HepG2 (cell line): ENCODE results near the gene TMEM240. TPM values are rescaled to one million over a fixed set of nuclear protein-coding genes. Genes with fewer than 3 reads are reported as not detected.

Source experiments
- ARHGAP35 ChIP-seq: sonication (generic); formaldehyde crosslinking; IDR thresholded peaks from 2 replicates; pipeline ENCODE4 v1.9.0; 2022; ENCODE audit warnings: mild to moderate bottlenecking, inconsistent platforms, moderate library complexity, missing genetic modification reagents, borderline replicate concordance
- BCL6 ChIP-seq: IDR thresholded peaks from 2 replicates; pipeline ENCODE4 v1.6.1; 2016; ENCODE audit warnings: missing genetic modification reagents, missing compliant biosample characterization
- FOXO1 ChIP-seq: sonication (generic); formaldehyde crosslinking; IDR thresholded peaks from 2 replicates; pipeline ENCODE4 v1.4.0; 2020; ENCODE audit warnings: missing genetic modification reagents
- GLI4 ChIP-seq: sonication (generic); formaldehyde crosslinking; IDR thresholded peaks from 2 replicates; pipeline ENCODE4 v1.5.1; 2020; ENCODE audit warnings: missing genetic modification reagents, mild to moderate bottlenecking, moderate library complexity, borderline replicate concordance
- HCFC1 ChIP-seq: fragments of 150-350 bp; IDR thresholded peaks from 2 replicates; pipeline ENCODE4 v1.6.1; 2014; ENCODE audit warnings: low read depth, low read length
- MAF1 ChIP-seq: sonication (generic); formaldehyde crosslinking; IDR thresholded peaks from 2 replicates; pipeline ENCODE4 v1.5.0; 2020; ENCODE audit warnings: missing genetic modification reagents, borderline replicate concordance
- MXD4 ChIP-seq: IDR thresholded peaks from 2 replicates; pipeline ENCODE4 v1.6.1; 2016; ENCODE audit warnings: mild to moderate bottlenecking, missing biosample characterization, missing genetic modification reagents
- MYC ChIP-seq: sonication (generic); formaldehyde crosslinking; IDR thresholded peaks from 2 replicates; pipeline ENCODE4 v1.9.0; 2021; ENCODE audit warnings: missing genetic modification reagents, borderline replicate concordance
- POLR2G ChIP-seq: fragments of 200-400 bp; formaldehyde crosslinking; IDR thresholded peaks from 2 replicates; pipeline ENCODE4 v1.6.1; 2018; ENCODE audit warnings: mild to moderate bottlenecking, low read depth, low read length, moderate library complexity
- PRMT3 ChIP-seq: sonication (generic); formaldehyde crosslinking; IDR thresholded peaks from 2 replicates; pipeline ENCODE4 v1.8.1; 2022; ENCODE audit warnings: low read depth, mild to moderate bottlenecking, moderate library complexity, missing genetic modification reagents, borderline replicate concordance
- PRPF4 ChIP-seq: fragments of 200-400 bp; formaldehyde crosslinking; IDR thresholded peaks from 2 replicates; pipeline ENCODE4 v1.6.1; 2016; ENCODE audit warnings: low read length, low read depth; ENCODE audit not compliant: poor library complexity, severe bottlenecking
- REL ChIP-seq: sonication (generic); formaldehyde crosslinking; conservative IDR thresholded peaks from 2 replicates; pipeline ENCODE4 v1.8.0; 2022; ENCODE audit warnings: mild to moderate bottlenecking, missing genetic modification reagents, moderate library complexity
- SRF ChIP-seq: IDR thresholded peaks from 2 replicates; pipeline ENCODE4 v1.6.1; 2011; ENCODE audit warnings: mild to moderate bottlenecking, low read depth, low read length, moderate library complexity
- TCF7 ChIP-seq: sonication (generic); IDR thresholded peaks from 2 replicates; pipeline ENCODE4 v1.6.1; 2016; ENCODE audit warnings: antibody characterized with exemption, low read depth
- THAP11 ChIP-seq: IDR thresholded peaks from 2 replicates; pipeline ENCODE4 v1.6.1; 2016; ENCODE audit warnings: missing biosample characterization, missing genetic modification reagents
- WIZ ChIP-seq: sonication (generic); formaldehyde crosslinking; IDR thresholded peaks from 2 replicates; pipeline ENCODE4 v1.5.1; 2020; ENCODE audit warnings: mild to moderate bottlenecking, missing genetic modification reagents
- YY1 ChIP-seq: IDR thresholded peaks from 2 replicates; pipeline ENCODE4 v1.6.1; 2011; ENCODE audit warnings: low read length, low read depth, moderate library complexity, mild to moderate bottlenecking; ENCODE audit not compliant: insufficient read depth, insufficient replicate concordance
- ZNF143 ChIP-seq: sonication (generic); formaldehyde crosslinking; IDR thresholded peaks from 2 replicates; pipeline ENCODE4 v1.4.0; 2020; ENCODE audit warnings: missing genetic modification reagents
- ZNF17 ChIP-seq: sonication (generic); formaldehyde crosslinking; IDR thresholded peaks from 2 replicates; pipeline ENCODE4 v1.5.0; 2020; ENCODE audit warnings: mild to moderate bottlenecking, missing genetic modification reagents
- ZNF235 ChIP-seq: sonication (generic); formaldehyde crosslinking; IDR thresholded peaks from 2 replicates; pipeline ENCODE4 v1.8.1; 2023; ENCODE audit warnings: mild to moderate bottlenecking, missing genetic modification reagents, borderline replicate concordance
- ZNF432 ChIP-seq: sonication (generic); formaldehyde crosslinking; IDR thresholded peaks from 2 replicates; pipeline ENCODE4 v1.5.0; 2020; ENCODE audit warnings: missing genetic modification reagents, mild to moderate bottlenecking, borderline replicate concordance
- ZNF501 ChIP-seq: sonication (generic); formaldehyde crosslinking; IDR thresholded peaks from 2 replicates; pipeline ENCODE4 v1.5.1; 2020; ENCODE audit warnings: mild to moderate bottlenecking, moderate library complexity, missing genetic modification reagents
- ZNF530 ChIP-seq: sonication (generic); formaldehyde crosslinking; IDR thresholded peaks from 2 replicates; pipeline ENCODE4 v1.5.0; 2020; ENCODE audit warnings: low read depth, mild to moderate bottlenecking, missing genetic modification reagents
- polyA plus RNA-seq, 8 experiments: library from polyadenylated mRNA; depleted of rRNA in 3 of 8; stranded (reverse) in 7 of 8; unstranded in 1 of 8; fragments of >200 nt; fragmentation: Illumina TruSeq in 4 of 8; extraction: Trizol in 4 of 8; gene quantifications; 2 replicates each; pipeline versions ENCODE4 v1.2.1 to v1.2.3, GENCODE V29; 2011 to 2016; ENCODE audit warnings: low read depth in 4 of 8, missing spikeins in 1 of 8, mixed read lengths in 1 of 8; ENCODE audit not compliant: insufficient read depth in 1 of 8
- total RNA-seq, 5 experiments: library from RNA; depleted of rRNA; stranded (reverse); fragments of >200 nt; fragmentation: Illumina TruSeq; extraction: Trizol; gene quantifications; 2 replicates each; pipeline ENCODE4 v1.2.3, GENCODE V29; 2016; ENCODE audit warnings: low read depth in 1 of 5
- TF ChIP-seq, protein P1 (sequence below): sonication (generic); formaldehyde crosslinking; IDR thresholded peaks from 2 replicates; pipeline ENCODE4 v1.4.0; 2020; ENCODE audit warnings: missing genetic modification reagents
- TF ChIP-seq, protein P2 (sequence below): sonication (generic); formaldehyde crosslinking; IDR thresholded peaks from 2 replicates; pipeline ENCODE4 v1.4.0; 2020; ENCODE audit warnings: mild to moderate bottlenecking, missing genetic modification reagents
- TF ChIP-seq, protein P3 (sequence below), 2 experiments: fragments of 450-650 bp in 1 of 2; sonication (generic) in 1 of 2; formaldehyde crosslinking; IDR thresholded peaks; 2 replicates each; pipeline versions ENCODE4 v1.5.0 to v1.8.0; 2020 to 2022; ENCODE audit warnings: mild to moderate bottlenecking in 1 of 2, missing genetic modification reagents in 1 of 2

The TMEM240 gene
- total and polyA plus RNA-seq, 2 of the 13 experiments (the other 11 are each of a cell fraction or from before 2014, with no cell fraction given) = 0.17 TPM; not detected in 1

GRCh38 chr1:1574721-1575537 is 34.5 kb upstream of the TMEM240 start, which contains the start of gene SSU72 (continued):
- no peak for TF ChIP-seq ZNF432
- no peak for TF ChIP-seq ZNF17 (CRISPR knock-in tag)
- TF ChIP-seq, protein P1, sequence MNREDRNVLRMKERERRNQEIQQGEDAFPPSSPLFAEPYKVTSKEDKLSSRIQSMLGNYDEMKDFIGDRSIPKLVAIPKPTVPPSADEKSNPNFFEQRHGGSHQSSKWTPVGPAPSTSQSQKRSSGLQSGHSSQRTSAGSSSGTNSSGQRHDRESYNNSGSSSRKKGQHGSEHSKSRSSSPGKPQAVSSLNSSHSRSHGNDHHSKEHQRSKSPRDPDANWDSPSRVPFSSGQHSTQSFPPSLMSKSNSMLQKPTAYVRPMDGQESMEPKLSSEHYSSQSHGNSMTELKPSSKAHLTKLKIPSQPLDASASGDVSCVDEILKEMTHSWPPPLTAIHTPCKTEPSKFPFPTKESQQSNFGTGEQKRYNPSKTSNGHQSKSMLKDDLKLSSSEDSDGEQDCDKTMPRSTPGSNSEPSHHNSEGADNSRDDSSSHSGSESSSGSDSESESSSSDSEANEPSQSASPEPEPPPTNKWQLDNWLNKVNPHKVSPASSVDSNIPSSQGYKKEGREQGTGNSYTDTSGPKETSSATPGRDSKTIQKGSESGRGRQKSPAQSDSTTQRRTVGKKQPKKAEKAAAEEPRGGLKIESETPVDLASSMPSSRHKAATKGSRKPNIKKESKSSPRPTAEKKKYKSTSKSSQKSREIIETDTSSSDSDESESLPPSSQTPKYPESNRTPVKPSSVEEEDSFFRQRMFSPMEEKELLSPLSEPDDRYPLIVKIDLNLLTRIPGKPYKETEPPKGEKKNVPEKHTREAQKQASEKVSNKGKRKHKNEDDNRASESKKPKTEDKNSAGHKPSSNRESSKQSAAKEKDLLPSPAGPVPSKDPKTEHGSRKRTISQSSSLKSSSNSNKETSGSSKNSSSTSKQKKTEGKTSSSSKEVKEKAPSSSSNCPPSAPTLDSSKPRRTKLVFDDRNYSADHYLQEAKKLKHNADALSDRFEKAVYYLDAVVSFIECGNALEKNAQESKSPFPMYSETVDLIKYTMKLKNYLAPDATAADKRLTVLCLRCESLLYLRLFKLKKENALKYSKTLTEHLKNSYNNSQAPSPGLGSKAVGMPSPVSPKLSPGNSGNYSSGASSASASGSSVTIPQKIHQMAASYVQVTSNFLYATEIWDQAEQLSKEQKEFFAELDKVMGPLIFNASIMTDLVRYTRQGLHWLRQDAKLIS (CRISPR knock-in tag) = no peak
- peak; percentile 94 for TF ChIP-seq THAP11 (CRISPR knock-in tag)
- TF ChIP-seq YY1 = peak; percentile 79
- no peak for TF ChIP-seq GLI4 (CRISPR knock-in tag)
- peak; percentile 83 for TF ChIP-seq FOXO1 (CRISPR knock-in tag)
- no peak for TF ChIP-seq TCF7
- peak; percentile 46; the same call in 1 of the 2 replicates for TF ChIP-seq ARHGAP35
- no peak for TF ChIP-seq WIZ (CRISPR knock-in tag)
- TF ChIP-seq MYC (CRISPR knock-in tag) = peak; percentile 59; the same call in 1 of the 2 replicates
- no peak for TF ChIP-seq PRPF4
- no peak; the same call in 1 of the 2 replicates for TF ChIP-seq MAF1 (CRISPR knock-in tag)
- peak; percentile 60 for TF ChIP-seq ZNF501
- 0 out of 2 replicates have a peak, but pooled peaks have one; percentile 25 for TF ChIP-seq BCL6 (CRISPR knock-in tag)
- TF ChIP-seq POLR2G = peak; percentile 86
- TF ChIP-seq REL = no peak
- 0 out of 2 replicates have a peak, but pooled peaks have one; percentile 29 for TF ChIP-seq PRMT3 (CRISPR knock-in tag)
- peak; percentile 63; the same call in 1 of the 2 replicates for TF ChIP-seq ZNF143 (CRISPR knock-in tag)
- peak; percentile 86 for TF ChIP-seq SRF
- no peak for TF ChIP-seq ZNF235 (CRISPR knock-in tag)
- peak; percentile 62; the same call in 1 of the 2 replicates for TF ChIP-seq MXD4 (CRISPR knock-in tag)
- no peak for TF ChIP-seq ZNF530 (CRISPR knock-in tag)
- peak; percentile 80 for TF ChIP-seq HCFC1
- TF ChIP-seq, protein P2, sequence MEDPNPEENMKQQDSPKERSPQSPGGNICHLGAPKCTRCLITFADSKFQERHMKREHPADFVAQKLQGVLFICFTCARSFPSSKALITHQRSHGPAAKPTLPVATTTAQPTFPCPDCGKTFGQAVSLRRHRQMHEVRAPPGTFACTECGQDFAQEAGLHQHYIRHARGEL = no peak
- TF ChIP-seq, protein P3, sequence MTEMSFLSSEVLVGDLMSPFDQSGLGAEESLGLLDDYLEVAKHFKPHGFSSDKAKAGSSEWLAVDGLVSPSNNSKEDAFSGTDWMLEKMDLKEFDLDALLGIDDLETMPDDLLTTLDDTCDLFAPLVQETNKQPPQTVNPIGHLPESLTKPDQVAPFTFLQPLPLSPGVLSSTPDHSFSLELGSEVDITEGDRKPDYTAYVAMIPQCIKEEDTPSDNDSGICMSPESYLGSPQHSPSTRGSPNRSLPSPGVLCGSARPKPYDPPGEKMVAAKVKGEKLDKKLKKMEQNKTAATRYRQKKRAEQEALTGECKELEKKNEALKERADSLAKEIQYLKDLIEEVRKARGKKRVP (CRISPR knock-in tag; IDR thresholded peaks at IDR 0.05) = no peak; a peak in 1 of 4 replicates
